BLaER1 (cell line): ENCODE measurements around the gene LOXL4.
A peak's percentile ranks its signal among the peaks of the same experiment; 100 is the strongest.

Source experiments
- H3K27ac ChIP-seq: shearing (Covaris generic); formaldehyde crosslinking; 2 replicates; pipeline ENCODE4 v1.8.1; 2022
- H3K27me3 ChIP-seq: shearing (Covaris generic); formaldehyde crosslinking; 2 replicates; pipeline ENCODE4 v1.8.1; 2022
- H3K36me3 ChIP-seq: shearing (Covaris generic); formaldehyde crosslinking; 2 replicates; pipeline ENCODE4 v1.8.1; 2022
- H3K4me1 ChIP-seq: shearing (Covaris generic); formaldehyde crosslinking; 2 replicates; pipeline ENCODE4 v1.8.1; 2022
- H3K4me2 ChIP-seq: shearing (Covaris generic); formaldehyde crosslinking; 2 replicates; pipeline ENCODE4 v1.8.1; 2022
- H3K4me3 ChIP-seq: shearing (Covaris generic); formaldehyde crosslinking; 2 replicates; pipeline ENCODE4 v1.8.1; 2022
- H3K9ac ChIP-seq: shearing (Covaris generic); formaldehyde crosslinking; 2 replicates; pipeline ENCODE4 v1.8.1; 2022
- H3K9me3 ChIP-seq: shearing (Covaris generic); formaldehyde crosslinking; 2 replicates; pipeline ENCODE4 v1.8.1; 2022
- H4K20me1 ChIP-seq: shearing (Covaris generic); formaldehyde crosslinking; 2 replicates; pipeline ENCODE4 v1.8.1; 2022
- Cebpa-rat ChIP-seq: shearing (Covaris generic); IDR thresholded peaks from 2 replicates; pipeline ENCODE4 v1.8.1; 2022

The LOXL4 gene

DNA sequence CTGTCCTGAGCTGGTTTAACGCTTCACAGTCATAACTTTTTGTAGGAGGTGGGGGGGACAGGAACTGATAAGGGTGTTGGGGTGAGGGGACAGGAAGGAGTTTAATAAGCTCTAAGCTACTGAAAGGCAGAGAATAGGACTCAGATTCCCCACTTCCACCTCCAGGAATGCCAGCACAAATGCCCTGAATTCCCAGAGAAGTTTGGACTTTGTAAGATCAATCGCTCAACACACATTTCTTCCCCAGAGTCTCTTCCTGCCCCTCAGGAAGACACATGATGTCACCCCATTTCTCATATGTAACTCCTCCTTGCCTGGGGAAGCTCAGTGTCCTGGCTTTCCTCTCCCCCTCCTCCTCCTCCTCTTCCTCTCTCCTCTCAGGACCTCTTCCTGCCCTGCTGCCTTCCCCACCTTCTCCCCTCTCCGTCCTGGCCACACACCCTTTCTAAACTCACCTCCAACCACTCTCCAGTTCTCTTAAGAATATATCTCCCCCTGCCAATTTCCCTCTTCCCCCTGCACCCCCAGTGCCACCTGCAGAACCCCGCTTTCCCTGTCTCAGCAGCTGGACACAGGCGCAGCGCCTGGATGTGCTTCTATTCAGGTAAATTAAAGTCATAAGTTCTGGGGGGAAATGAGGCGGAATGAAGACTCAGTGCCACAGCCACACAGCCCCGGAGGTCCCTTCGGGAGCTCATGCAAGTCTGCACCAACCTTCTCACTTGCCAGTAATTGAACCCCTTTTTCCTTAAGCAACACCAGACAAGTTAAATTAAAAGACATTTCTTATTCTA, 5.3 kb upstream of the LOXL4 start:
- H3K9ac ChIP-seq, result no peak overlapping the region
- H4K20me1 ChIP-seq, result no peaks in the 10 kb centered on the region
- H3K4me3 ChIP-seq, result no peak overlapping the region
- no peaks in the 10 kb centered on the region for H3K36me3 ChIP-seq
- H3K27me3 ChIP-seq, result no peaks in the 10 kb centered on the region
- TF ChIP-seq Cebpa-rat, result no peak
- peak overlapping the region; percentile 31 for H3K4me2 ChIP-seq
- peaks cover 45% of the 10 kb centered on the region for H3K4me1 ChIP-seq
- no peak overlapping the region for H3K27ac ChIP-seq
- H3K9me3 ChIP-seq, result no peaks in the 10 kb centered on the region

DNA sequence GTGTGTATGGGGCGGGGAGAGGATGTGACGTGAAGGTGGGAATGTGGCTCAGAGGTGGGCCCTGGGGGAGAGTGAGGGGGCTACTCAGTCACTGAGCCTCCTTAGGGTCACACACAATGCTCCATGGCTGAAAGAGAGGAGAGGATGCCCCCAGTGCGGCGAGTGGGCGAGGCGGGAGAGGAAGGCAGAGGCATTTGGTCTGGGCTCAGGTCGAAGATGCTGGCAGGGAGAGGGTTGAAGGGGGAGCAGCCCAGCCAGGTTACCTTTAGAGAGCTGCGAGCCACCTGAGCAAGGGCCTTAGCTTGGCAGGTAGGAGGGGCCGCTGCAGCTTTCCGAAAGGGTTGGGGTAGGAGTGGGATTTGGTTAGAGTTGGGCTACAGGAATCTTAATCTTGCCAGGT, 4.7 kb upstream of the LOXL4 start:
- H3K4me1 ChIP-seq, result peaks cover 49% of the 10 kb centered on the region
- no peaks in the 10 kb centered on the region for H4K20me1 ChIP-seq
- H3K9ac ChIP-seq, result no peak overlapping the region
- H3K27me3 ChIP-seq, result no peaks in the 10 kb centered on the region
- no peaks in the 10 kb centered on the region for H3K9me3 ChIP-seq
- peak overlapping the region; percentile 31 for H3K4me2 ChIP-seq
- TF ChIP-seq Cebpa-rat, result no peak
- no peaks in the 10 kb centered on the region for H3K36me3 ChIP-seq
- H3K27ac ChIP-seq, result no peak overlapping the region
- H3K4me3 ChIP-seq, result no peak overlapping the region

DNA sequence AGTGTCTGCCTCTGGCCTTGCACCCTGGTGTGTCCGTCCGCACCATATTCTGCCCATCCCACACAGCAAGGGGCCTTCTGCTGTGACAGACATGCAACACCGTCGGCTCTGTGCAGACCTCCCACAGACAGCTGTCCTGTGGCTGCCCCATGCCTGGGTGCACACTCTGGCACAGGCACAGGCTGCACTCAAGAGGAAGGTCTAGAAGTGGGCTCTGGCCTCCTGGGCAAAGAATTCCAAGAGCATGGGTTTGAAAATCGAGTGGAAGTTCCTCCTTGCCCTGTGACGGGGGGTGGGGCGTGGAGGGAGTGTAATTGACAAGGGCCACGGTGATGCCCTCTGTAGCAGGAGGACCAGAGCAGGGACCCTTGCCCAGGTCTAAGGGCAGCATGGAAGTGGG, 4.3 kb upstream of the LOXL4 start:
- H3K9me3 ChIP-seq, result no peaks in the 10 kb centered on the region
- no peaks in the 10 kb centered on the region for H3K27me3 ChIP-seq
- TF ChIP-seq Cebpa-rat, result no peak
- H3K9ac ChIP-seq, result no peak overlapping the region
- no peak overlapping the region for H3K4me2 ChIP-seq
- H3K27ac ChIP-seq, result no peak overlapping the region
- no peaks in the 10 kb centered on the region for H4K20me1 ChIP-seq
- H3K4me1 ChIP-seq, result peaks cover 53% of the 10 kb centered on the region
- no peaks in the 10 kb centered on the region for H3K36me3 ChIP-seq
- H3K4me3 ChIP-seq, result no peak overlapping the region

- Histone ChIP-seq H3K27ac (no peak overlapping the region), H4K20me1 (no peaks in the 10 kb centered on the region), H3K4me3 (no peak overlapping the region), H3K4me1 (peaks cover 68% of the 10 kb centered on the region), H3K27me3 (no peaks in the 10 kb centered on the region), H3K36me3 (no peaks in the 10 kb centered on the region), H3K9ac (no peak overlapping the region), H3K9me3 (no peaks in the 10 kb centered on the region), H3K4me2 (peak overlapping the region; percentile 88)
- TF ChIP-seq Cebpa-rat, result no peak
Observed at GRCh38 chr10:98270786-98271185, 2.8 kb upstream of the LOXL4 start.

DNA sequence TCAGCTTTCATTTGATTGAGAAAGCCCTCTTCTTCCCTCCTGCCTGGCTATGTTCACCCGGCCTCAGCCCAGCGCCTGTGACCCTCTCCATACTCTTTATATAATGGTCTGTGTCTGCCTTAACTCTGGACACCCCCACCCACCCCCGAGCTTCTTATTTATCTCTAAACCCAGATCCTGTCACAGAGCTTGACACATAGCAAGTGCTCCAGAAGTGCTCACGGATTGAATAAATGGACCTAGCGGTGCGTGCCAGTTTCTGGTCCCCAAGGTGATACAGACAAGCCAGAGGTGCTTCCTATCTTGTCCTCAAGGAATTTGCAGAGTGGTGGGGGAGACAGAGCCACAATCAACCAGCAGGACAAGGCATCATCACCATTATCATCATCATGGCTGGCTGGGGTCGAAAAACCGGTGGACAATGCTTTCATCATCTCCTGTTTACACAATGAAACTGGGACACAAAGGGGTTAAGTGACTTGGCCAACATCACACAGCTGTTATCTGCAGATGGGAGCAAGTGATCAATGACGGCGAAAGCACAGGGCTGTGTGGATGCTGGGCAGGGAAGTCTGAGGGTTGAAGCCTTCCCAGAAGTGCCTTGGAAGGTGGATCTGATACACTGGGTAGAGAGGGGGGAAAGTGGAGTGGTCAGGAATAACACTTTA, 2.2 kb upstream of the LOXL4 start:
- TF ChIP-seq Cebpa-rat, result no peak
- 0 out of 2 replicates have a peak overlapping the region, but pooled peaks have one; percentile 18 for H3K9ac ChIP-seq
- H3K36me3 ChIP-seq, result no peaks in the 10 kb centered on the region
- peak overlapping the region; percentile 88 for H3K4me2 ChIP-seq
- H3K9me3 ChIP-seq, result no peaks in the 10 kb centered on the region
- H4K20me1 ChIP-seq, result no peaks in the 10 kb centered on the region
- H3K4me3 ChIP-seq, result no peak overlapping the region
- H3K27ac ChIP-seq, result no peak overlapping the region
- H3K27me3 ChIP-seq, result no peaks in the 10 kb centered on the region
- H3K4me1 ChIP-seq, result peaks cover 74% of the 10 kb centered on the region

GRCh38 chr10:98269435-98269912, 1.5 kb upstream of the LOXL4 start:
- H3K4me2 ChIP-seq, result peak overlapping the region; percentile 88
- H3K4me3 ChIP-seq, result no peak overlapping the region

GRCh38 chr10:98268694-98269431, 869 bp upstream of the LOXL4 start:
- no peaks in the 10 kb centered on the region for H3K27me3 ChIP-seq
- peaks cover 86% of the 10 kb centered on the region for H3K4me1 ChIP-seq
- H4K20me1 ChIP-seq, result no peaks in the 10 kb centered on the region
- no peak for TF ChIP-seq Cebpa-rat
- H3K4me2 ChIP-seq, result peak overlapping the region; percentile 88
- H3K27ac ChIP-seq, result peak overlapping the region; percentile 51; the same call in 1 of the 2 replicates
- peak overlapping the region; percentile 40; the same call in 1 of the 2 replicates for H3K9ac ChIP-seq
- no peaks in the 10 kb centered on the region for H3K9me3 ChIP-seq
- no peaks in the 10 kb centered on the region for H3K36me3 ChIP-seq
- H3K4me3 ChIP-seq, result peak overlapping the region; percentile 61

More at GRCh38 chr10:98269435-98269912, 1.5 kb upstream of the LOXL4 start:
- Histone ChIP-seq H3K27me3 (no peaks in the 10 kb centered on the region), H3K9ac (0 out of 2 replicates have a peak overlapping the region, but pooled peaks have one; percentile 18), H3K36me3 (no peaks in the 10 kb centered on the region), H4K20me1 (no peaks in the 10 kb centered on the region), H3K4me1 (peaks cover 81% of the 10 kb centered on the region), H3K9me3 (no peaks in the 10 kb centered on the region), H3K27ac (no peak overlapping the region)
- TF ChIP-seq Cebpa-rat, result no peak

DNA sequence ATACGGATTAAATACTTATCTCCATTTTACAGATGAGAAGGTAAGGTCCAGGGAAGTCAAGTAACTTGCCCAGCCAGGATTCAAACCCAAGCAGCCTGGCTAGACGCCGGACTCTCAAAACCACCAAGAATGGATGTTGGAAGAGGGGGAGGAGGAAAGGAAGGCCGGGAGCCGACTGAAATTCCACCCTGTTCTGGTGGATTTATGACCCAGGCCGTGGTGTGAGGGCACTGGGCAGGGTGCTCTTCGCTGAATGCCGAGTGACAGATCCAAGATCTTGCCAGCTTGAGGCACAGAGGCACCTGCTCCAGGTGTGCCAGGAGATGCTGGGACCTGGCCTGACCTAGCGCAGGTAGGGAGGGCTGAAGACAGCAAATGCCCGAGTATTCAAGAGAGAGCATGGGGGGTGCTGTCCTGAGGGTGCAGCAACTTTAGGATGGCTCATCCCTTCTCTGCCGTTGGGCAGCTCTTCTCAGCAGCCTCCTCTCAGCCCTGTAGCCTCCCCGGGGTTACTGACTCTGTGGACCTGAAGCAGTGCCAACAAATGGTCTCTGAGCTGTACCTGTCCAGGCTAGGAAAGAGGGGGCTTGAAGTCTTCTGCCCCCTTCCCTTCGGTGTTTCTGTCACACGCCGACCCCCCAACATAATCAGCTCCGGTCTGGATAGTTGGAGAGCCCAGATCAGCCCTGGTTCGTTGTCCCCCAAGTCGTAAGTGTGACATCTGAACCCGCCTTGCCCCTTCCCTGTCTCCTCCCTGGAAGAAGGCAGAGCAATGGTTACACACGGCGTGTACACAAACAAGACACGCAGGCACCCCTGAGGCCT, 713 bp downstream of the LOXL4 start:
- TF ChIP-seq Cebpa-rat, result no peak
- Histone ChIP-seq H3K36me3 (no peaks in the 10 kb centered on the region), H3K27me3 (no peaks in the 10 kb centered on the region), H4K20me1 (no peaks in the 10 kb centered on the region), H3K4me2 (peak overlapping the region; percentile 83), H3K4me3 (peak overlapping the region; percentile 61), H3K27ac (peak overlapping the region; percentile 81), H3K9me3 (no peaks in the 10 kb centered on the region; the same call in 1 of the 2 replicates), H3K4me1 (peaks cover 81% of the 10 kb centered on the region), H3K9ac (peak overlapping the region; percentile 70)

DNA sequence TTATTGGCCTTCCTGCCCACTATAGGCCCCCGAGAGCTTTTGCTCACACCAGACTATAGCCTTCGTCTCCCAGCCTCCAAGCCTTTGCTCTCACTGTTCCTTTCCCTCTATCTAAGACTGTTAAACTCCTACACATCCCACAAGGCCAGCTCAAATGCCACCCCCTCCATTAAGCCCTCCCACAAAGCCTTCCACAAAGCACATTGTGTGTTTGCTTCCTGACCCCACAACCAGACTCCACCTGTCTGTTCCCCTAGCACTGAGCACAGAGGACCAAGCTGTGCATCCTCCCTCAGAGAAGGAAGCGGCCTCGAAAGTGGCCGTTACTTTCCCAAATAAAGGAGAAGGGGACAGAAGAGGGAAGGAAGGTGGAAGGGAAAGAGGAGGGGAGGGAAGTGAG, 1.3 kb downstream of the LOXL4 start:
- Histone ChIP-seq H3K4me3 (no peak overlapping the region), H3K9ac (0 out of 2 replicates have a peak overlapping the region, but pooled peaks have one; percentile 38), H3K27ac (peak overlapping the region; percentile 51; the same call in 1 of the 2 replicates), H3K27me3 (no peaks in the 10 kb centered on the region), H3K9me3 (no peaks in the 10 kb centered on the region; the same call in 1 of the 2 replicates), H3K36me3 (no peaks in the 10 kb centered on the region), H3K4me1 (peaks cover 83% of the 10 kb centered on the region), H3K4me2 (peak overlapping the region; percentile 83), H4K20me1 (no peaks in the 10 kb centered on the region)
- TF ChIP-seq Cebpa-rat, result no peak
